ENCODE results near the gene MAPKAPK2.

MAPKAPK2 gene

DNA sequence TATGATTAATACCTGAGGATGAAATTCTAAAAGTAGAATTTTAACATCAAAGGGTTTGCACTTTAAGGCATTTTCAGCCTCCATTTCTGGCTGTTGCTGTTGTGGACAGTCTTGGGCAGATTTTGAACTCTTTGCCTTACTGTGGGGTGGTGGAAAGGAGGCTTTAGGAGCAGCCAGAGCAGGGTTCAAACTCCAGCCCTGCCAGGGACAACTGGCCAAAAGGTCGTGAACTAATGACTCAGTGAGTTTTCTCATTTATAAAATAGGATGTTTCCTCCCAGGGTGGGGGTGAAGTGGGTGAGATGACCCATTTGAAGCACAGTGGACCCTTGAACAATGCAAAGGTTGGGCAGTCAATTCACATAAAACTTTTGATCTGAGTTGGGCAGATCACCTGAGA lies 36.7 kb downstream of the MAPKAPK2 start:
- Histone ChIP-seq H3K4me3 (ENCODE audit: low read depth, low read length) (no peak overlapping the region), H3K36me3 (ENCODE audit: insufficient read depth, low read length) (no peaks in the 10 kb centered on the region), H2AFZ (ENCODE audit: low read length, unreplicated experiment) (no peak overlapping the region), H3K79me2 (ENCODE audit: control insufficient read depth, insufficient read depth, low read length, unreplicated experiment) (peaks cover 77% of the 10 kb centered on the region), H3K27me3 (ENCODE audit: insufficient read depth, low read length) (no peaks in the 10 kb centered on the region), H3K4me1 (ENCODE audit: control insufficient read depth, insufficient read depth, low read length, unreplicated experiment) (peaks cover 54% of the 10 kb centered on the region), H3K27ac (ENCODE audit: low read depth, low read length) (no peak overlapping the region)

DNA sequence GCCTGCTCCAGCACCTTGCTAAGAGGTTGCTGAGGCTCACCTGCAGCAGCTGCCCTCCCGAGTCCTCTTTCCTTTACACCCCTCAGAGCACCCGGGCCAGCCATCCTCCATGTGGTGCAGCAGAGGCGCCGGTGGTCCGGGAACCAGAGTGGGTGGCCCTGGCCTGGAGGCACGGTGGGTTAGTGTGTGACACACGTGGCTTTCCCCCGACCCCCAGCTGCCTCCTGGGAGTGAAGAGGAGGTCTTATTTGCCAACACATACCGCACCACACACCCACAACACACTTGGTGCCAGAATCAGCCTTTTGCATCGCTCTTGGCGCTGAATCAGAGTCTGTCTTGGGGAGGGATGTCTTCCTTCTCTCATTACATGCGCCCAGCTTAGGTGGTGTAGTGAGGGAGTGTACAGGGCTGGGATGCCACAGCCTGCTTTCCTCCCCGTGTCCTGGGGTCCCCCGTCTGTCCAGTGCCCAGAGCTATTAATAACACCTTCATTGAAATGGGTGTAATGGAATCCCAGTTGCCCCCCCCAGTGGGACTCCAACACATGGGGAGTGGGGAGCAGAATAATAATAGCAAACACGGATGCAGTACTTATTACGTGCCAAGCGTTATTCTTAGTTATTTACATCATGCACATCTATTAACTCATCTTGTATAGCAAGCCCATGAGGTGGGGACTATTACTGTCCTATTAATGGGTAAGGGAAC lies 38.2 kb downstream of the MAPKAPK2 start:
- no peak overlapping the region for H2AFZ ChIP-seq (ENCODE audit: low read length, unreplicated experiment)
- peak overlapping the region; percentile 16; the same call in 1 of the 2 replicates for H3K4me3 ChIP-seq (ENCODE audit: low read depth, low read length)
- no peaks in the 10 kb centered on the region for H3K27me3 ChIP-seq (ENCODE audit: insufficient read depth, low read length)
- peak overlapping the region; percentile 86 for H3K27ac ChIP-seq (ENCODE audit: low read depth, low read length)
- H3K79me2 ChIP-seq (ENCODE audit: control insufficient read depth, insufficient read depth, low read length, unreplicated experiment) = peaks cover 77% of the 10 kb centered on the region
- H3K4me1 ChIP-seq (ENCODE audit: control insufficient read depth, insufficient read depth, low read length, unreplicated experiment) = peaks cover 40% of the 10 kb centered on the region
- no peaks in the 10 kb centered on the region for H3K36me3 ChIP-seq (ENCODE audit: insufficient read depth, low read length)

- Histone ChIP-seq H2AFZ (ENCODE audit: low read length, unreplicated experiment) (no peak overlapping the region), H3K36me3 (ENCODE audit: insufficient read depth, low read length) (no peaks in the 10 kb centered on the region), H3K27me3 (ENCODE audit: insufficient read depth, low read length) (no peaks in the 10 kb centered on the region), H3K27ac (ENCODE audit: low read depth, low read length) (peak overlapping the region; percentile 86), H3K4me3 (ENCODE audit: low read depth, low read length) (peak overlapping the region; percentile 16), H3K79me2 (ENCODE audit: control insufficient read depth, insufficient read depth, low read length, unreplicated experiment) (peaks cover 78% of the 10 kb centered on the region), H3K4me1 (ENCODE audit: control insufficient read depth, insufficient read depth, low read length, unreplicated experiment) (peaks cover 38% of the 10 kb centered on the region)
Observed at GRCh38 chr1:206723462-206723804, 38.7 kb downstream of the MAPKAPK2 start.

- no peaks in the 10 kb centered on the region for H3K36me3 ChIP-seq (ENCODE audit: insufficient read depth, low read length)
- H3K79me2 ChIP-seq (ENCODE audit: control insufficient read depth, insufficient read depth, low read length, unreplicated experiment) = peaks cover 78% of the 10 kb centered on the region
- no peaks in the 10 kb centered on the region for H3K27me3 ChIP-seq (ENCODE audit: insufficient read depth, low read length)
- no peak overlapping the region for H2AFZ ChIP-seq (ENCODE audit: low read length, unreplicated experiment)
- peak overlapping the region; percentile 16 for H3K4me3 ChIP-seq (ENCODE audit: low read depth, low read length)
- H3K27ac ChIP-seq (ENCODE audit: low read depth, low read length) = peak overlapping the region; percentile 86
- H3K4me1 ChIP-seq (ENCODE audit: control insufficient read depth, insufficient read depth, low read length, unreplicated experiment) = peaks cover 38% of the 10 kb centered on the region
Observed at GRCh38 chr1:206723805-206724472, 39.2 kb downstream of the MAPKAPK2 start.

DNA sequence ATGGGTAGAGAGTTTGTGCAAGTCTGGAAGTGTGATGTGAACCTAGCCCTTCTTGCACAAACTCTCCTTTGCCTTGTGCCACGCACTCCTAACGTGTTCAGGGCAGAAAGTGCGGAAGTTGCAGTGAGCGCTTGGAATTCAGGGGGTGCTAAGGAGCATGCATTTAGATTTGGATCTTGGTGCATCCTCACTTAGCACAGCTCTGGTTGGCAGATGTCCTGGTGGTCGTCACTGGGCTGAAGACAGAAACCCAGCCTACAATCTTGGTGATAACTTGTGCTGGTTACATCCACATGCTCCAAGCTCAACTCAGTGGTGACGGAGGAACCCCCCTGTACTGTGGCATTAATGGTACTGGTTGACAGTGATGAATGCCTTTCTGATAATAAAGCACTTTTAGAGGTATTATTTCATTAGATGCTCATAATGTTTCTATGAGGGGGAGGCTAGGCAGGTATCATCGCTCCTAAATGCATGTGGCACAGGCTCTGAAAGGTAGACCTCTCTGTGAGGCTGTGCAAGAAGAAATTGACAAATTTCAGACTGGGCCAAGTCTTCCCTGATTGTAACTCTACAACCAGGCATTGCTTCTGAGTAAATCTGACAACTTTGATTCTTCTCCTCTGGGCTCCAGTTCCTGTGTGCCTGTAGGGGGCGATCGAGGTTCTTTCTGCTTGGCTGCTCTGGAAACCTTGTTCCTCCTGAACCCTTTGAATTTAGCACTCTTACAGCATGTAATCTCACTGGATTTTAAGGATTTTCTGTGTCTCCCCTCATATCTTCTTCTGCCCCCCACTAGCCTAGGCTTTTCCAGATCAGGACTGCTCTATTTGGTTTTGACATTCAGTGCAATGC lies 40.6 kb downstream of the MAPKAPK2 start:
- no peak overlapping the region for H3K27ac ChIP-seq (ENCODE audit: low read depth, low read length)
- H2AFZ ChIP-seq (ENCODE audit: low read length, unreplicated experiment) = no peak overlapping the region
- peaks cover 6% of the 10 kb centered on the region; the same call in 1 of the 2 replicates for H3K36me3 ChIP-seq (ENCODE audit: insufficient read depth, low read length)
- H3K27me3 ChIP-seq (ENCODE audit: insufficient read depth, low read length) = no peaks in the 10 kb centered on the region
- no peak overlapping the region for H3K4me3 ChIP-seq (ENCODE audit: low read depth, low read length)
- peaks cover 73% of the 10 kb centered on the region for H3K79me2 ChIP-seq (ENCODE audit: control insufficient read depth, insufficient read depth, low read length, unreplicated experiment)
- H3K4me1 ChIP-seq (ENCODE audit: control insufficient read depth, insufficient read depth, low read length, unreplicated experiment) = peaks cover 38% of the 10 kb centered on the region

- Histone ChIP-seq H2AFZ (ENCODE audit: low read length, unreplicated experiment) (no peak overlapping the region), H3K4me3 (ENCODE audit: low read depth, low read length) (no peak overlapping the region), H3K36me3 (ENCODE audit: insufficient read depth, low read length) (peaks cover 13% of the 10 kb centered on the region; the same call in 1 of the 2 replicates), H3K27me3 (ENCODE audit: insufficient read depth, low read length) (no peaks in the 10 kb centered on the region), H3K4me1 (ENCODE audit: control insufficient read depth, insufficient read depth, low read length, unreplicated experiment) (peaks cover 23% of the 10 kb centered on the region), H3K27ac (ENCODE audit: low read depth, low read length) (no peak overlapping the region), H3K79me2 (ENCODE audit: control insufficient read depth, insufficient read depth, low read length, unreplicated experiment) (peaks cover 55% of the 10 kb centered on the region)
Observed at GRCh38 chr1:206727981-206728696, 43.4 kb downstream of the MAPKAPK2 start.

DNA sequence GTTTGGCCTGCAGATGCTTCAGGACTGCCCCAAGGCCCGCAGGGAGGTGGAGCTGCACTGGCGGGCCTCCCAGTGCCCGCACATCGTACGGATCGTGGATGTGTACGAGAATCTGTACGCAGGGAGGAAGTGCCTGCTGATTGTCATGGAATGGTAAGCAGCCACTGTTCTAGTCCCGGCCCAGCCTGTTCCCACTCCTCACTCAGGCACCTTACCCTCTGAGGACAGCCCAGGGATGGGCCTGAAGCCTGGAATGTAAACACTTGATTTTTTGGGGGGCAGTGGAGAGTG lies 43.9 kb downstream of the MAPKAPK2 start:
- H2AFZ ChIP-seq (ENCODE audit: low read length, unreplicated experiment) = no peak overlapping the region
- H3K4me3 ChIP-seq (ENCODE audit: low read depth, low read length) = no peak overlapping the region
- H3K36me3 ChIP-seq (ENCODE audit: insufficient read depth, low read length) = peaks cover 13% of the 10 kb centered on the region; the same call in 1 of the 2 replicates
- peaks cover 51% of the 10 kb centered on the region for H3K79me2 ChIP-seq (ENCODE audit: control insufficient read depth, insufficient read depth, low read length, unreplicated experiment)
- no peak overlapping the region for H3K27ac ChIP-seq (ENCODE audit: low read depth, low read length)
- H3K4me1 ChIP-seq (ENCODE audit: control insufficient read depth, insufficient read depth, low read length, unreplicated experiment) = peaks cover 18% of the 10 kb centered on the region
- H3K27me3 ChIP-seq (ENCODE audit: insufficient read depth, low read length) = no peaks in the 10 kb centered on the region

- no peaks in the 10 kb centered on the region for H3K27me3 ChIP-seq (ENCODE audit: insufficient read depth, low read length)
- H3K27ac ChIP-seq (ENCODE audit: low read depth, low read length) = no peak overlapping the region
- H3K4me3 ChIP-seq (ENCODE audit: low read depth, low read length) = no peak overlapping the region
- H3K36me3 ChIP-seq (ENCODE audit: insufficient read depth, low read length) = peaks cover 13% of the 10 kb centered on the region; the same call in 1 of the 2 replicates
- peaks cover 51% of the 10 kb centered on the region for H3K79me2 ChIP-seq (ENCODE audit: control insufficient read depth, insufficient read depth, low read length, unreplicated experiment)
- H3K4me1 ChIP-seq (ENCODE audit: control insufficient read depth, insufficient read depth, low read length, unreplicated experiment) = peaks cover 14% of the 10 kb centered on the region
- H2AFZ ChIP-seq (ENCODE audit: low read length, unreplicated experiment) = no peak overlapping the region
Observed at GRCh38 chr1:206729050-206729449, 44.3 kb downstream of the MAPKAPK2 start.

DNA sequence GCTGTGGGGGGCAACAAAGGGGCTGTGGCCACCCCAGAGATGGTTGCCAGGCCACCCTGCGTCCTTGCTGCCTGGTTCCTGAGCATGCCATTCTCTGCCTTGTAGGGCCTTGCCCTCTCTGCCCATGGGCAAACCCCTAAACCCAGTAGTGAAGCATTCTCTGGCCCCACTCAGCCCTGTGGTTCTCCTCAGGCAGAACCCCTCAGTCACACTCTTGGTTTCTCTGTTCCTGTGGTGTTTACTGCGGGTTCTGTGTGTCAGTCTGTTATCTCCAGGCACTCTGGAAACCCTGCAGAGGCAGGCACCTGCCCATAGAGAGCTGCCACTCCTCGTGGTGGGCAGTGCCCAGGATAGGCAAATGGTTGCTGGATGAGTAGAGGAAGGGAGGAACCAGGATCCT lies 44.8 kb downstream of the MAPKAPK2 start:
- Histone ChIP-seq H3K27me3 (ENCODE audit: insufficient read depth, low read length) (no peaks in the 10 kb centered on the region), H3K36me3 (ENCODE audit: insufficient read depth, low read length) (peaks cover 13% of the 10 kb centered on the region; the same call in 1 of the 2 replicates), H3K79me2 (ENCODE audit: control insufficient read depth, insufficient read depth, low read length, unreplicated experiment) (peaks cover 51% of the 10 kb centered on the region), H3K4me3 (ENCODE audit: low read depth, low read length) (no peak overlapping the region), H3K4me1 (ENCODE audit: control insufficient read depth, insufficient read depth, low read length, unreplicated experiment) (peaks cover 10% of the 10 kb centered on the region), H3K27ac (ENCODE audit: low read depth, low read length) (no peak overlapping the region), H2AFZ (ENCODE audit: low read length, unreplicated experiment) (no peak overlapping the region)

DNA sequence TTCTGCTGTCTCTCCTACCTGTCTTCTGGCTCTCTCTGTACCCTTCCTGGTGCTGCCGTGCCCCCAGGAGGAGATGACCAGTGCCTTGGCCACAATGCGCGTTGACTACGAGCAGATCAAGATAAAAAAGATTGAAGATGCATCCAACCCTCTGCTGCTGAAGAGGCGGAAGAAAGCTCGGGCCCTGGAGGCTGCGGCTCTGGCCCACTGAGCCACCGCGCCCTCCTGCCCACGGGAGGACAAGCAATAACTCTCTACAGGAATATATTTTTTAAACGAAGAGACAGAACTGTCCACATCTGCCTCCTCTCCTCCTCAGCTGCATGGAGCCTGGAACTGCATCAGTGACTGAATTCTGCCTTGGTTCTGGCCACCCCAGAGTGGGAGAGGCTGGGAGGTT lies 47.8 kb downstream of the MAPKAPK2 start:
- H3K4me1 ChIP-seq (ENCODE audit: control insufficient read depth, insufficient read depth, low read length, unreplicated experiment) = peaks cover 8% of the 10 kb centered on the region
- no peak overlapping the region for H3K27ac ChIP-seq (ENCODE audit: low read depth, low read length)
- H3K27me3 ChIP-seq (ENCODE audit: insufficient read depth, low read length) = no peaks in the 10 kb centered on the region
- no peak overlapping the region for H2AFZ ChIP-seq (ENCODE audit: low read length, unreplicated experiment)
- peaks cover 22% of the 10 kb centered on the region for H3K79me2 ChIP-seq (ENCODE audit: control insufficient read depth, insufficient read depth, low read length, unreplicated experiment)
- no peak overlapping the region for H3K4me3 ChIP-seq (ENCODE audit: low read depth, low read length)
- H3K36me3 ChIP-seq (ENCODE audit: insufficient read depth, low read length) = peaks cover 13% of the 10 kb centered on the region; the same call in 1 of the 2 replicates

Data from ACC112 (cell line).